SJSA1 (cell line): ENCODE data around the gene RPS8. TPM values are rescaled to one million over a fixed set of nuclear protein-coding genes. Genes with fewer than 3 reads are reported as not detected.
"Not testable (repeated sequence)": the region's sequence is repeated elsewhere in the genome, so short reads cannot be mapped to it uniquely, and the experiment has no call there.

ENCODE experiments used
- DNase-seq, 2 experiments: peaks; one replicate each; pipeline ENCODE4 v3.0.0-alpha.2; 2015 to 2020; ENCODE audit warnings: low spot score in 2 of 2, low read depth in 1 of 2
- H3K27ac ChIP-seq: fragments of 250-450 bp; sonication (Bioruptor Pico); 2 replicates; pipeline ENCODE4 v1.5.1; 2020; ENCODE audit warnings: mild to moderate bottlenecking, moderate library complexity
- H3K27me3 ChIP-seq: fragments of 250-450 bp; sonication (Bioruptor Pico); replicated peaks from 2 replicates; pipeline ENCODE4 v1.5.1; 2020; ENCODE audit warnings: mild to moderate bottlenecking, moderate library complexity
- H3K36me3 ChIP-seq: fragments of 250-450 bp; sonication (Bioruptor Pico); 2 replicates; pipeline ENCODE4 v1.5.1; 2020; ENCODE audit warnings: mild to moderate bottlenecking
- H3K4me1 ChIP-seq: fragments of 250-450 bp; sonication (Bioruptor Pico); replicated peaks from 2 replicates; pipeline ENCODE4 v1.6.1; 2021; ENCODE audit warnings: mild to moderate bottlenecking
- H3K4me3 ChIP-seq: fragments of 250-450 bp; sonication (Bioruptor Pico); 2 replicates; pipeline ENCODE4 v1.5.1; 2020; ENCODE audit warnings: mild to moderate bottlenecking
- H3K9me3 ChIP-seq: fragments of 250-450 bp; sonication (Bioruptor Pico); replicated peaks from 2 replicates; pipeline ENCODE4 v1.5.1; 2020; ENCODE audit warnings: mild to moderate bottlenecking
- total RNA-seq: library from RNA; depleted of rRNA; stranded (reverse); fragments of >200 nt; shearing (Covaris generic); gene quantifications from 2 replicates; pipeline ENCODE4 v1.2.3, GENCODE V29; 2014

The RPS8 gene
- total RNA-seq, 1 experiment from 2014 or later = 1,982 TPM

GRCh38 chr1:44803312-44804095 lies 28.2 kb downstream of the RPS8 start:
- no peaks in the 10 kb centered on the region for H3K9me3 ChIP-seq
- peaks cover 53% of the 10 kb centered on the region for H3K36me3 ChIP-seq
- no peak for DNase-seq
- H3K4me1 ChIP-seq = peaks cover 55% of the 10 kb centered on the region
- no peak overlapping the region for H3K27ac ChIP-seq
- H3K27me3 ChIP-seq = no peaks in the 10 kb centered on the region
- no peak overlapping the region for H3K4me3 ChIP-seq

- Histone ChIP-seq H3K27ac (no peak overlapping the region), H3K9me3 (no peaks in the 10 kb centered on the region), H3K4me3 (no peak overlapping the region), H3K36me3 (peaks cover 50% of the 10 kb centered on the region), H3K27me3 (no peaks in the 10 kb centered on the region), H3K4me1 (peaks cover 61% of the 10 kb centered on the region)
- no peak for DNase-seq
Observed at GRCh38 chr1:44805311-44806024, 30.1 kb downstream of the RPS8 start.

DNA sequence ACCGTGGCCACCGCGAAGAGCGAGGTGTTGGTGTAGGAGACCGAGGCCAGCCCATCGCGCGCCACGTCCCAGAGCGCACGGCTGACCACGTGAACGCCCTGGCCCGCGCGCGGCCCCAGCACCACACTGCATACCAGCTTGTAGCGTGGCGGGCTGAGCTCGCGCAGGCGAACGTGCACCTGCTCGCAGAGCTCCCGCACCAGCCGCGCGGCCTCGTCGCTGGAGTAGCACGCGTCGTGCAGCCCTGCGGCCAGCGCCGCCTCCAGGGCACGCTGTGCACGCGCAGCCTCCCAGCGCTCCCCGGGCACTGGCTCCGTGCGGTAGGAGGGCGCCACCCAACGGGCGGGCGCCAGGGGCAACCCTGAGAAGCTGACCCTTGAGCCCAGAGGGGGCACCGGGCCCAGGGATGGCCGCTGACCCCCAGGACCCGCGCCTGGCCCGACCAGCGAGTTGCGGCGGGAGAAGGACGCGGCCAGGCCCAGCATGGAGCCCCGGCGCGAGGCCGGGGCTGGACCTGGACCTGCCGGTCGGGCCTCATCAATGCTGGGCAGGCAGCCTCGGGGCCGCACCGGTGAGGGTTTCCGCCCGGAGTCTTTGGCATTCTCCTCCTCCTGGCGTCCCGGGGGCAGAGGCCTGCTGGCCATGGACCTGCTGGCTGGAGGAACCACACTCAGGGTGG lies 30.8 kb downstream of the RPS8 start:
- no peak for DNase-seq
- Histone ChIP-seq H3K27ac (peak overlapping the region; percentile 99), H3K36me3 (peaks cover 48% of the 10 kb centered on the region), H3K4me1 (peaks cover 55% of the 10 kb centered on the region), H3K9me3 (no peaks in the 10 kb centered on the region), H3K4me3 (no peak overlapping the region), H3K27me3 (no peaks in the 10 kb centered on the region)

DNA sequence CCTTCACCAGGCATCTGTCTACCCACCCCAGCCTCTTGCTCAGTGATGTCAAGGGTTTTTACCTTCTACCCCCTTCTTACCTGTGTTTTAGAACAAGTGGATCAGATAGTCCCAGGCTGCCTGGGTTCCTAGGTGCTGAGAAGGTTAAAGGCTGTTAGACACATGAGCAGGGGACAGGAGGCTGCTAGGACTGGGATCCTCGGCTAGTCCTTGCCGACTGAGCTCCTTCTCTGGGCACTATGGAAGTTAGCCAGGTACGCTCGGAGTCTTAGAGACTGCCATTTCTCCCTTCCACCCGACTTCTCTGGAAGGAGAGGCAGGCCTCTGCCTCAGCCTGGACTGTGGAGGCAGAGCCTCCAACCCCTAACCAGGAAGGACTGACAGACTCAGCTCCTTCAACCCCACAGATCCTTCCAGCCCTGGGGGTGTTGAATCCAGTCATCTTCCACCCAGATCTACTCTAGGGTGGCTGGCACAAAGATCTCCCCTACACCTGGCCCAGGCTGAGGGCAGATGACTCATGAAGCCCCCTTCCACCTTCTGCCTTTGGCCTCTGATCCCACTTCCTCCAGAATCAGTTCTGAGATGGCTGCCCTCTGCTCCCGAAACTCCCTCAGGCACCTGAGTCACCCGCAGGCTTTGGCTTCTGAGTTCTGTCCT lies 31.5 kb downstream of the RPS8 start, which contains the start of gene DYNLT4:
Gene DYNLT4 (minus strand): TSS at position 648 of the 660 bp plus-strand sequence. CDS start 683 bp downstream, outside the sequence.
- H3K36me3 ChIP-seq = peaks cover 48% of the 10 kb centered on the region
- no peak for DNase-seq
- no peaks in the 10 kb centered on the region for H3K9me3 ChIP-seq
- peak within 1 kb of the TSS; percentile 99 for H3K27ac ChIP-seq
- peaks cover 59% of the 10 kb centered on the region for H3K4me1 ChIP-seq
- H3K27me3 ChIP-seq = no peaks in the 10 kb centered on the region
- H3K4me3 ChIP-seq = no peak within 1 kb of the TSS; the same call in 1 of the 2 replicates

- no peaks in the 10 kb centered on the region for H3K27me3 ChIP-seq
- peaks cover 41% of the 10 kb centered on the region for H3K36me3 ChIP-seq
- H3K4me3 ChIP-seq = no peak overlapping the region; the same call in 1 of the 2 replicates
- peaks cover 55% of the 10 kb centered on the region for H3K4me1 ChIP-seq
- H3K9me3 ChIP-seq = no peaks in the 10 kb centered on the region
- H3K27ac ChIP-seq = peak overlapping the region; percentile 99
- peak; percentile 99 to 100 for DNase-seq
Observed at GRCh38 chr1:44807364-44808062, 32.2 kb downstream of the RPS8 start.

GRCh38 chr1:44808063-44808937 lies 33.0 kb downstream of the RPS8 start, which contains the start of gene BTBD19:
BTBD19 (plus strand) TSS chr1:44808523; CDS start chr1:44808821, 298 bp downstream.
- H3K4me3 ChIP-seq = peak within 1 kb of the TSS; percentile 18
- peak within 1 kb of the TSS; percentile 99 for H3K27ac ChIP-seq
- DNase-seq = peak; percentile 92 to 94
- H3K36me3 ChIP-seq = peaks cover 34% of the 10 kb centered on the region
- peaks cover 55% of the 10 kb centered on the region for H3K4me1 ChIP-seq
- no peaks in the 10 kb centered on the region for H3K9me3 ChIP-seq
- H3K27me3 ChIP-seq = no peaks in the 10 kb centered on the region

DNA sequence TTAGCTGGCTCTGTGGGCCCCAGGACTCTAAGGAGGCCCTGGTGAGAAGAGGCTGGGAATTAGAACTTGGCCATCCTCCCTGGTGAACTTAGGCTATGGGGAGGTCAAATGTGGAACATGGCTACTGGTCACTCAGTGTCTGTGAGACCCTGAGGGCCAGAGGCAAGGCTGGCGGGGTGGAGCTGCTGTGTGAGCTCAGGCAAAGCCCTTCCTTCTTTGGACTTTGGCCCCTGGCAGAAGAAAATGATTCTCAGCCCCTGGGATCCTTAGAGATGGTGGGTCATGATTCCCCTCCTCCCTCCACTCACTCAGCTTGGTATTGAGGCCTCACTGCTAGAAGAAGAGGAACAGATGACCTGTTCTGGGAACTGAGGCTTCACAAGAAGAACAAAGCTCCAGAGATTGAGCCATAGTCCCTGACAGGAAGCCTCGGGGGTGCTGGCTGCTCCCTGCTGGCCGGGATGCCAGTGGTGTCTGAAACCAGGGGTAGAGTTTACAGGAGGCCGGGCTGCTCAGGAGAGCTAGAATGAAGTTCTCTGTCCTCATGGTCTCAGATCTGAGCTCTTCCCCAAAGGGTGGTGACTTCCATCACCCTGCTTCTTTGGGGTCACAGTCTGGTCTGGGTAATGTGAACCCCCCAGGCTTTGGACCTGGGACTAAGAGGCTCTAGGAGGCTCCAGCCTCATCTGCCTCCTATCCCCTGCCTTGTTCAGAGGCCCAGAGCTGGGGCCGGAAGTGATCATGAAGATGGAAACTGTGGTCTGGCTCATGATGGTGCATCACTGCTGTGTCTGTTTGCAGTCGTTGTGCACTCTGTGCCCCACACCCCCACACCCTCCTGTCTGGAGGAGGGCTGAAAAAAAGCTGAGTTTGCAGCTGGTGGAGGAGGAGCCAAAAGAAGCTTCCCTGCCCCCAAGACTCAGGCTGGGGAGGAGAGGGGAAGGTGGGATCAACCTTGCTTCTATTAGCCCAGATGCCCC lies 33.9 kb downstream of the RPS8 start:
- DNase-seq = peak in 1 of 2 experiments; percentile 38
- H3K36me3 ChIP-seq = peaks cover 30% of the 10 kb centered on the region
- H3K27me3 ChIP-seq = no peaks in the 10 kb centered on the region
- peak overlapping the region; percentile 99 for H3K27ac ChIP-seq
- peaks cover 55% of the 10 kb centered on the region for H3K4me1 ChIP-seq
- no peaks in the 10 kb centered on the region for H3K9me3 ChIP-seq
- peak overlapping the region; percentile 18 for H3K4me3 ChIP-seq

DNA sequence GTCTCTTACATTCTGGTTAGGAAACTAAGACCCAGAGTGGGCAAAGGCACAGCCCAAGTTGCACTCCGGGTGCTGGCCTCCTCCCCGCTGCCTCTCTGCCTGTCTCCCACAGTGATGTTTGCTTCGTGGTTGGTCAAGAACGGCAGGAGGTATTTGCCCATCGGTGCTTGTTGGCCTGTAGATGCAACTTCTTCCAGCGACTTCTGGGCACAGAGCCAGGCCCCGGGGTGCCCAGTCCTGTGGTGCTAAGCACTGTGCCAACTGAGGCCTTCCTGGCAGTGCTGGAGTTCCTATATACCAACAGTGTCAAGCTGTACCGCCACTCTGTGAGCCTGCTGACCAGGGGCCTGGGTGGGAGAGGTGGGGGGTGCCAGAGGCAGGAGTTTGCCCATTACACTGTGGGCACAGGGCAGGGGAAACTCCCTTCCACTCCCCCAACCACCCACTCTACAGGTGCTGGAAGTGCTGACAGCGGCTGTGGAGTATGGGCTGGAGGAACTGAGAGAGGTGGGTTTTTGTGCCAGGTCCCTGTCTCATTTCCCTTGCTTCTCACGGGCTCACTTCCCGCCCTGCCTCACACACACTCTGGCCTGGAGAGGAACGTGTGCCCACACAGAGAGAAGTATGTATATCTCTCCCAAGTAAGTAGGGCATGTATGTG lies 34.9 kb downstream of the RPS8 start:
- no peak overlapping the region for H3K4me3 ChIP-seq
- no peak overlapping the region for H3K27ac ChIP-seq
- peaks cover 24% of the 10 kb centered on the region for H3K36me3 ChIP-seq
- DNase-seq = no peak
- H3K9me3 ChIP-seq = no peaks in the 10 kb centered on the region
- H3K4me1 ChIP-seq = peaks cover 58% of the 10 kb centered on the region
- H3K27me3 ChIP-seq = no peaks in the 10 kb centered on the region

GRCh38 chr1:44810762-44811105 lies 35.4 kb downstream of the RPS8 start:
- not testable (repeated sequence) for DNase-seq, H3K27me3 ChIP-seq, H3K27ac ChIP-seq, H3K9me3 ChIP-seq, H3K4me3 ChIP-seq
- Histone ChIP-seq H3K36me3 (peaks cover 19% of the 10 kb centered on the region), H3K4me1 (peaks cover 63% of the 10 kb centered on the region)

DNA sequence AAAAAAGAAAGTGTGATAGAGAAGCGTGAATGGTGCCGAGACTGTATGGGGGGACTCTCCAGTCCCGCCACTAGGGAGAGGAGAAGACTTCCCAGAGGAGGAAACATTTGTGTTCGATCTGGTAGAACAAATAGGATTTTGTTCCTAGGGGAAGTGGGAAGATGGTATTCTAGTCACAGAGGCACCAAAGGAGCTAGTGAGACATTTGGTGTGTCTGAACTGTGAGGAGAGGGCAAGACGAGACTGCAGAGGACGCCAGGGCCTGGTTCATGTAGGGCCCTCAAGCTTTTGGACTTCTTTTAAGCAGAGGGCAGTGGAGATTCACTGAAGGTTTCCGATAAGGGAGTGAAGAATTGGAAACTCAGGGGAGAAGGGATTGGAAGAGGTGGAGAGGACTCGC lies 35.9 kb downstream of the RPS8 start:
- DNase-seq = no peak
- Histone ChIP-seq H3K9me3 (no peaks in the 10 kb centered on the region), H3K4me1 (peaks cover 58% of the 10 kb centered on the region), H3K36me3 (peaks cover 14% of the 10 kb centered on the region), H3K4me3 (no peak overlapping the region), H3K27me3 (no peaks in the 10 kb centered on the region), H3K27ac (no peak overlapping the region)
